H1 (cell line): ENCODE measurements around the gene GADD45GIP1. TPM values are rescaled to one million over a fixed set of nuclear protein-coding genes. Genes with fewer than 3 reads are reported as not detected.

Source experiments
- CTCF ChIA-PET: fragments of 300-600 bp; sonication (Branson Sonifier 250); formaldehyde crosslinking; loops from one replicate; lab custom pipeline; 2021; ENCODE audit not compliant: partially characterized antibody; lab: Charles Lee
- POLR2A ChIA-PET: fragments of 300-600 bp; sonication (Branson Sonifier 250); formaldehyde crosslinking; loops from one replicate; lab custom pipeline; 2021; ENCODE audit warnings: inconsistent platforms; ENCODE audit not compliant: partially characterized antibody; lab: Charles Lee
- DNase-seq, 2 experiments: peaks; one replicate each; pipeline versions ENCODE4 v3.0.0 to v3.0.0-alpha.2; 2010 to 2022; ENCODE audit warnings: low spot score in 2 of 2, low read depth in 1 of 2, mixed read lengths in 1 of 2
- FAIRE-seq: peaks from 2 replicates; lab custom pipeline; 2011; peaks lifted over from hg19 to GRCh38; lab: Jason Lieb, UNC
- H2AFZ ChIP-seq: 2 replicates; pipeline ENCODE4 v1.8.1; 2012; ENCODE audit warnings: low read length, inconsistent platforms
- H2AK5ac ChIP-seq: 2 replicates; pipeline ENCODE4 v1.6.1; 2013; ENCODE audit warnings: low read depth, low read length
- H2BK120ac ChIP-seq: replicated peaks from 2 replicates; pipeline ENCODE3; 2013; ENCODE audit warnings: low read depth, low read length, inconsistent platforms
- H2BK12ac ChIP-seq: 2 replicates; pipeline ENCODE4 v1.6.1; 2013; ENCODE audit warnings: low read depth, low read length
- H2BK15ac ChIP-seq: 2 replicates; pipeline ENCODE4 v1.6.1; 2013; ENCODE audit warnings: low read length
- H2BK20ac ChIP-seq: 2 replicates; pipeline ENCODE4 v1.6.1; 2013; ENCODE audit warnings: low read length
- H2BK5ac ChIP-seq: 2 replicates; pipeline ENCODE4 v1.6.1; 2013; ENCODE audit warnings: low read depth, low read length
- H3K14ac ChIP-seq: 2 replicates; pipeline ENCODE4 v1.6.1; 2013; ENCODE audit warnings: inconsistent platforms; ENCODE audit not compliant: insufficient read length
- H3K18ac ChIP-seq: 2 replicates; pipeline ENCODE4 v1.6.1; 2013; ENCODE audit warnings: low read length; ENCODE audit errors: extremely low read depth
- H3K23ac ChIP-seq: 2 replicates; pipeline ENCODE4 v1.6.1; 2013; ENCODE audit warnings: inconsistent platforms; ENCODE audit not compliant: insufficient read length
- H3K23me2 ChIP-seq: 2 replicates; pipeline ENCODE4 v1.6.1; 2013; ENCODE audit warnings: low read depth, low read length
- H3K27ac ChIP-seq: 2 replicates; pipeline ENCODE4 v1.6.1; 2011; ENCODE audit warnings: low read depth, low read length, inconsistent platforms
- H3K27me3 ChIP-seq, 4 experiments: replicated peaks in 1 of 4; 1 replicate in 1 of 4; 2 replicates in 3 of 4; pipeline versions ENCODE4 v1.6.1 to v1.8.1; 2011 to 2013; ENCODE audit warnings: low read length in 3 of 4, mild to moderate bottlenecking in 3 of 4, inconsistent platforms in 2 of 4, mixed read lengths in 2 of 4, moderate library complexity in 1 of 4; ENCODE audit not compliant: control insufficient read depth in 3 of 4, insufficient read depth in 3 of 4; ENCODE audit errors: extremely low read depth in 1 of 4
- H3K36me3 ChIP-seq, 4 experiments: 2 replicates each; pipeline versions ENCODE4 v1.6.1 to v1.8.1; 2011 to 2013; ENCODE audit warnings: mild to moderate bottlenecking in 4 of 4, low read length in 3 of 4, moderate library complexity in 2 of 4, control low read depth in 1 of 4, inconsistent platforms in 1 of 4; ENCODE audit not compliant: insufficient read depth in 4 of 4, control insufficient read depth in 2 of 4
- H3K4ac ChIP-seq: replicated peaks from 2 replicates; pipeline ENCODE3; 2013; ENCODE audit warnings: low read length, low read depth, mixed read lengths, inconsistent platforms; ENCODE audit not compliant: insufficient read length
- H3K4me1 ChIP-seq, 4 experiments: replicated peaks in 1 of 4; 1 replicate in 1 of 4; 2 replicates in 3 of 4; pipeline versions ENCODE4 v1.6.1 to v1.8.1; 2011 to 2013; ENCODE audit warnings: low read length in 3 of 4, inconsistent platforms in 2 of 4, mixed read lengths in 1 of 4; ENCODE audit not compliant: insufficient read depth in 4 of 4, control insufficient read depth in 3 of 4
- H3K4me2 ChIP-seq, 2 experiments: 2 replicates each; pipeline versions ENCODE4 v1.6.1 to v1.8.1; 2011 to 2013; ENCODE audit warnings: low read depth in 2 of 2, low read length in 2 of 2, control low read depth in 1 of 2, inconsistent platforms in 1 of 2, mild to moderate bottlenecking in 1 of 2; ENCODE audit not compliant: insufficient read depth in 1 of 2
- H3K4me3 ChIP-seq, 4 experiments: fragments of 200-600, 300-600 bp in 1 of 4; sonication (generic), shearing (Covaris generic), sonication (Bioruptor Twin) in 1 of 4; 2 replicates each; pipeline versions ENCODE4 v1.5.1 to v1.8.1; 2011 to 2016; ENCODE audit warnings: low read length in 4 of 4, low read depth in 3 of 4, control low read depth in 2 of 4, inconsistent platforms in 2 of 4, mild to moderate bottlenecking in 2 of 4, mixed read lengths in 1 of 4, moderate library complexity in 1 of 4; ENCODE audit not compliant: insufficient read depth in 2 of 4; ENCODE audit errors: extremely low read depth in 1 of 4
- H3K56ac ChIP-seq: replicated peaks from 2 replicates; pipeline ENCODE3; 2013; ENCODE audit warnings: low read depth, mild to moderate bottlenecking, mixed read lengths, low read length, inconsistent platforms; ENCODE audit not compliant: insufficient read length
- H3K79me1 ChIP-seq: 2 replicates; pipeline ENCODE4 v1.6.1; 2013; ENCODE audit warnings: low read depth, low read length, control low read depth
- H3K79me2 ChIP-seq, 2 experiments: 2 replicates each; pipeline versions ENCODE4 v1.6.1 to v1.8.1; 2012 to 2013; ENCODE audit warnings: low read length in 2 of 2, mild to moderate bottlenecking in 2 of 2, inconsistent platforms in 1 of 2; ENCODE audit not compliant: insufficient read depth in 2 of 2, control insufficient read depth in 1 of 2
- H3K9ac ChIP-seq, 4 experiments: replicated peaks in 1 of 4; 1 replicate in 1 of 4; 2 replicates in 3 of 4; pipeline versions ENCODE4 v1.6.1 to v1.8.1; 2011 to 2013; ENCODE audit warnings: low read depth in 3 of 4, low read length in 3 of 4, control low read depth in 2 of 4, mild to moderate bottlenecking in 2 of 4, moderate library complexity in 2 of 4, inconsistent platforms in 1 of 4; ENCODE audit errors: extremely low read depth in 1 of 4
- H3K9me3 ChIP-seq, 2 experiments: 2 replicates each; pipeline versions ENCODE4 v1.6.1 to v1.8.1; 2012 to 2013; ENCODE audit warnings: mild to moderate bottlenecking in 2 of 2, moderate library complexity in 2 of 2, control low read depth in 1 of 2, inconsistent platforms in 1 of 2, low read depth in 1 of 2, low read length in 1 of 2, mixed read lengths in 1 of 2; ENCODE audit not compliant: insufficient read depth in 2 of 2
- H4K20me1 ChIP-seq, 2 experiments: replicated peaks in 1 of 2; 2 replicates each; pipeline versions ENCODE3 to v1.8.1; 2011 to 2013; ENCODE audit warnings: inconsistent platforms in 2 of 2, low read length in 2 of 2, mild to moderate bottlenecking in 1 of 2; ENCODE audit not compliant: insufficient read depth in 2 of 2, control insufficient read depth in 1 of 2
- H4K5ac ChIP-seq: 2 replicates; pipeline ENCODE4 v1.6.1; 2013; ENCODE audit warnings: low read length, low read depth, mixed read lengths, inconsistent platforms; ENCODE audit not compliant: insufficient read length
- H4K8ac ChIP-seq: 2 replicates; pipeline ENCODE4 v1.8.0; 2013; ENCODE audit warnings: mild to moderate bottlenecking, moderate library complexity, low read length, inconsistent platforms; ENCODE audit not compliant: insufficient read depth; ENCODE audit errors: extremely low read depth
- H4K91ac ChIP-seq: replicated peaks from 2 replicates; pipeline ENCODE3; 2013; ENCODE audit warnings: low read length, mixed read lengths, inconsistent platforms; ENCODE audit not compliant: insufficient read length
- MAX ChIP-seq: IDR thresholded peaks from 2 replicates; pipeline ENCODE4 v1.6.1; 2012; ENCODE audit warnings: inconsistent platforms
- POLR2AphosphoS5 ChIP-seq: IDR thresholded peaks from 2 replicates; pipeline ENCODE4 v1.6.1; 2011; ENCODE audit warnings: low read depth, low read length
- WGBS, 2 experiments: shearing (Covaris generic) in 1 of 2; methylation state at CpG; one replicate each; pipeline versions ENCODE4 v1.1.6 to v1.1.7; 2013 to 2015; ENCODE audit warnings: low lambda C conversion rate in 2 of 2, mixed read lengths in 2 of 2, inconsistent platforms in 1 of 2, low coverage in 1 of 2, missing lambda C conversion rate in 1 of 2; ENCODE audit not compliant: insufficient replicate concordance in 2 of 2, insufficient coverage in 1 of 2, insufficient read length in 1 of 2; ENCODE audit errors: extremely low coverage in 1 of 2, missing lambda C conversion rate in 1 of 2; 5-methylcytosine and 5-hydroxymethylcytosine counted together
- polyA plus RNA-seq, 7 experiments: library from polyadenylated mRNA; depleted of rRNA in 3 of 7; stranded (reverse) in 5 of 7; unstranded in 2 of 7; fragments of >200 nt in 5 of 7; fragments of 200-250 nt in 2 of 7; gene quantifications; 1 replicate in 5 of 7; 2 replicates in 1 of 7; 4 replicates in 1 of 7; pipeline versions ENCODE4 v1.2.1 to v1.2.3, GENCODE V29; 2011 to 2013; ENCODE audit warnings: missing spikeins in 2 of 7, mixed read lengths in 2 of 7
- total RNA-seq: library from RNA; stranded (reverse); fragmentation: NEBNext Ultra II Directional; extraction: Animal tissue kit (Norgen Biotek cat#: 25700); gene quantifications from 2 replicates; pipeline ENCODE4 v1.2.1, GENCODE V29; 2021

The GADD45GIP1 gene
- total and polyA plus RNA-seq, 2 of the 8 experiments (the other 6 are each of a cell fraction or from before 2014, with no cell fraction given), result 42.2 to 42.6 TPM

GRCh38 chr19:12946731-12947496 lies 10.1 kb downstream of the GADD45GIP1 start:
- Histone ChIP-seq H3K56ac (no peak overlapping the region), H3K79me1 (peaks cover 2% of the 10 kb centered on the region; the same call in 1 of the 2 replicates), H2BK15ac (no peak overlapping the region), H3K9ac (peak overlapping the region; percentile 62 to 94 (median 86)), H4K5ac (no peak overlapping the region), H2BK5ac (peak overlapping the region; percentile 58; the same call in 1 of the 2 replicates)
- CTCF ChIA-PET, result interaction anchor here (0.9 to 2.2 kb wide), 3 partner anchors 18 to 147 kb away, joined by 3 to 5 read pairs (median 4); no protein-coding TSS in a partner anchor
- DNase-seq, result no peak
- TF ChIP-seq POLR2AphosphoS5, result peak; percentile 43; the same call in 1 of the 2 replicates
- TF ChIP-seq MAX, result no peak
- TF ChIP-seq, all 59 proteins: peak for 1
- Histone ChIP-seq H3K23ac (no peak overlapping the region), H3K23me2 (no peaks in the 10 kb centered on the region), H3K4me2 (peak overlapping the region; percentile 79 to 80), H3K79me2 (peaks cover 0 to 19% of the 10 kb centered on the region in 2 experiments; a peak in 2 of 4 replicates), H3K4ac (no peak overlapping the region), H3K27ac (peak overlapping the region; percentile 96; the same call in 1 of the 2 replicates), H2AK5ac (no peak overlapping the region), H2BK12ac (no peak overlapping the region), H3K4me3 (peak overlapping the region; percentile 77 to 93 (median 90)), H3K14ac (no peak overlapping the region), H4K20me1 (peaks cover 5% of the 10 kb centered on the region in 2 experiments), H3K36me3 (peaks cover 27 to 66% (median 45%) of the 10 kb centered on the region in 4 experiments), H2BK120ac (no peak overlapping the region), H3K18ac (no peak overlapping the region), H4K8ac (no peak overlapping the region), H4K91ac (no peak overlapping the region), H3K4me1 (peaks cover 0 to 3% (median under 1%) of the 10 kb centered on the region in 4 experiments; a peak in 1 of 7 replicates), H2AFZ (no peak overlapping the region), H3K27me3 (no peaks in the 10 kb centered on the region), H3K9me3 (no peaks in the 10 kb centered on the region), H2BK20ac (no peak overlapping the region)
- POLR2A ChIA-PET, result interaction anchor here (0.6 to 4.0 kb wide), 25 partner anchors 8 to 210 kb away, joined by 3 to 43 read pairs (median 6); partner anchors contain the start of genes CALR, DNASE2, FARSA and GADD45GIP1
- WGBS, 2 experiments, result 61% methylated on average over 14 of the region's 14 CpGs; no CpG with 5 or more reads in 1 of the 2 experiments
- FAIRE-seq, result no peak
